PC-9 (cell line): ENCODE data around the gene EDA2R.

Experiments
- EZH2 ChIP-seq: fragments of 200-600 bp; sonication (generic); IDR thresholded peaks from 2 replicates; pipeline ENCODE4 v1.8.0; 2017; ENCODE audit warnings: antibody characterized with exemption, low read depth
- TF ChIP-seq, protein P1 (sequence below): fragments of 200-600 bp; sonication (generic); conservative IDR thresholded peaks from 2 replicates; pipeline ENCODE4 v1.6.1; 2017; ENCODE audit warnings: mixed run types, antibody characterized with exemption, mild to moderate bottlenecking, moderate library complexity

DNA sequence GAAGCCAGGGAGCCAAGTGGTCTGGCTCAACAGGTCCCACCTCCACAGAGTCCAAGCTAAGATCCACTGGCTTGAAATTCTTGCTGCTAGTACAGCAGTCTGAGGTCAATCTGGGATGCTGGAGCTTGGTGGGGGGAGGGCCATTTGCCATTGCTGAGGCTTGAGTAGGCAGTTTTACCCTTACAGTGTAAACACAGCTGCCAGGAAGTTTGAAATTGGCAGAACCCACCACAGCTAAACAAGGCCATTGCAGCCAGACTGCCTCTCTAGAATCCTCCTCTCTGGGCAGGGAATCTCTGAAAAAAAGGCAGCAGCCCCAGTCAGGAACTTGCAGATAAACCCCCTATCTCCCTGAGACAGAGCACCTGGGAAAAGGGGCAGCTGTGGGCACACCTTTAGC is 84.9 kb downstream of the EDA2R start:
- TF ChIP-seq, protein P1, sequence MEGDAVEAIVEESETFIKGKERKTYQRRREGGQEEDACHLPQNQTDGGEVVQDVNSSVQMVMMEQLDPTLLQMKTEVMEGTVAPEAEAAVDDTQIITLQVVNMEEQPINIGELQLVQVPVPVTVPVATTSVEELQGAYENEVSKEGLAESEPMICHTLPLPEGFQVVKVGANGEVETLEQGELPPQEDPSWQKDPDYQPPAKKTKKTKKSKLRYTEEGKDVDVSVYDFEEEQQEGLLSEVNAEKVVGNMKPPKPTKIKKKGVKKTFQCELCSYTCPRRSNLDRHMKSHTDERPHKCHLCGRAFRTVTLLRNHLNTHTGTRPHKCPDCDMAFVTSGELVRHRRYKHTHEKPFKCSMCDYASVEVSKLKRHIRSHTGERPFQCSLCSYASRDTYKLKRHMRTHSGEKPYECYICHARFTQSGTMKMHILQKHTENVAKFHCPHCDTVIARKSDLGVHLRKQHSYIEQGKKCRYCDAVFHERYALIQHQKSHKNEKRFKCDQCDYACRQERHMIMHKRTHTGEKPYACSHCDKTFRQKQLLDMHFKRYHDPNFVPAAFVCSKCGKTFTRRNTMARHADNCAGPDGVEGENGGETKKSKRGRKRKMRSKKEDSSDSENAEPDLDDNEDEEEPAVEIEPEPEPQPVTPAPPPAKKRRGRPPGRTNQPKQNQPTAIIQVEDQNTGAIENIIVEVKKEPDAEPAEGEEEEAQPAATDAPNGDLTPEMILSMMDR, result no peak
- TF ChIP-seq EZH2, result no peak
